ENCODE results near the gene CYB5R3.
"Not testable (repeated sequence)": the region's sequence is repeated elsewhere in the genome, so short reads cannot be mapped to it uniquely, and the experiment has no call there.

The CYB5R3 gene

GRCh38 chr22:42622061-42622710 lies 27.0 kb downstream of the CYB5R3 start:
- no peak for DNase-seq

- DNase-seq = peak; percentile 60
Observed at GRCh38 chr22:42621505-42622002, 27.6 kb downstream of the CYB5R3 start.

GRCh38 chr22:42620084-42620483 lies 29.1 kb downstream of the CYB5R3 start:
- no peak for DNase-seq

- DNase-seq = no peak
Observed at GRCh38 chr22:42619261-42620063, 29.7 kb downstream of the CYB5R3 start.

- no peak for DNase-seq
Observed at GRCh38 chr22:42617155-42617983, 31.8 kb downstream of the CYB5R3 start.

- not testable (repeated sequence) for DNase-seq
Observed at GRCh38 chr22:42615860-42616175, 33.4 kb downstream of the CYB5R3 start.

GRCh38 chr22:42615092-42615859 lies 33.9 kb downstream of the CYB5R3 start:
- DNase-seq = peak; percentile 98

GRCh38 chr22:42614312-42615091 lies 34.7 kb downstream of the CYB5R3 start, which contains the start of gene POLDIP3:
POLDIP3 (minus strand) TSS chr22:42614883; CDS start chr22:42614857, 26 bp downstream.
- DNase-seq = peak; percentile 98

- DNase-seq = no peak
Observed at GRCh38 chr22:42613872-42614301, 35.3 kb downstream of the CYB5R3 start.

- DNase-seq = no peak
Observed at GRCh38 chr22:42612336-42612735, 36.9 kb downstream of the CYB5R3 start.

- no peak for DNase-seq
Observed at GRCh38 chr22:42611051-42611450, 38.1 kb downstream of the CYB5R3 start.

GRCh38 chr22:42610186-42610585 lies 39.0 kb downstream of the CYB5R3 start:
- DNase-seq = no peak

- no peak for DNase-seq
Observed at GRCh38 chr22:42608823-42609361, 40.3 kb downstream of the CYB5R3 start.

GRCh38 chr22:42608136-42608822 lies 40.9 kb downstream of the CYB5R3 start:
- no peak for DNase-seq

GRCh38 chr22:42607641-42608040 lies 41.6 kb downstream of the CYB5R3 start:
- not testable (repeated sequence) for DNase-seq

GRCh38 chr22:42604403-42604802 lies 44.8 kb downstream of the CYB5R3 start:
- DNase-seq = no peak

- DNase-seq = no peak
Observed at GRCh38 chr22:42603427-42603826, 45.8 kb downstream of the CYB5R3 start.

- no peak for DNase-seq
Observed at GRCh38 chr22:42602470-42602869, 46.7 kb downstream of the CYB5R3 start.

GRCh38 chr22:42601879-42602465 lies 47.2 kb downstream of the CYB5R3 start:
- no peak for DNase-seq

GRCh38 chr22:42596863-42597530 lies 52.2 kb downstream of the CYB5R3 start:
- DNase-seq = no peak
